WERI-Rb-1 (cell line): ENCODE measurements around the gene USP17L10.
A peak's percentile ranks its signal among the peaks of the same experiment; 100 is the strongest.
"Not testable (repeated sequence)": the region's sequence is repeated elsewhere in the genome, so short reads cannot be mapped to it uniquely, and the experiment has no call there.

Experiments
- DNase-seq: peaks from one replicate; pipeline ENCODE4 v3.0.0-alpha.2; 2020
- H3K27ac ChIP-seq: fragments of 250-450 bp; sonication (Bioruptor Pico); 2 replicates; pipeline ENCODE4 v1.5.1; 2020; ENCODE audit warnings: mild to moderate bottlenecking, moderate library complexity
- H3K27me3 ChIP-seq: fragments of 250-450 bp; sonication (Bioruptor Pico); 2 replicates; pipeline ENCODE4 v1.5.1; 2021; ENCODE audit warnings: mild to moderate bottlenecking, low read depth, moderate library complexity; ENCODE audit not compliant: insufficient read depth, severe bottlenecking
- H3K36me3 ChIP-seq: fragments of 250-450 bp; sonication (Bioruptor Pico); 2 replicates; pipeline ENCODE4 v1.5.1; 2020; ENCODE audit warnings: mild to moderate bottlenecking, moderate library complexity
- H3K4me3 ChIP-seq: 2 replicates; pipeline ENCODE4 v1.5.1; 2011; ENCODE audit warnings: low read depth, mild to moderate bottlenecking, control low read depth, low read length
- H3K9me3 ChIP-seq: fragments of 250-450 bp; sonication (Bioruptor Pico); 2 replicates; pipeline ENCODE4 v1.5.1; 2021; ENCODE audit warnings: mild to moderate bottlenecking, moderate library complexity; ENCODE audit not compliant: severe bottlenecking
- CTCF ChIP-seq: IDR thresholded peaks from 2 replicates; pipeline ENCODE4 v1.5.1; 2011; ENCODE audit warnings: low read depth, mild to moderate bottlenecking, control low read depth, inconsistent platforms, low read length

The USP17L10 gene

GRCh38 chr4:9210357-9210756 lies at the start of gene USP17L10:
USP17L10 (plus strand) TSS chr4:9210657; CDS start chr4:9210657, 0 bp downstream.
- not testable (repeated sequence) for H3K4me3 ChIP-seq, H3K9me3 ChIP-seq, H3K27ac ChIP-seq, DNase-seq, H3K36me3 ChIP-seq, H3K27me3 ChIP-seq

DNA sequence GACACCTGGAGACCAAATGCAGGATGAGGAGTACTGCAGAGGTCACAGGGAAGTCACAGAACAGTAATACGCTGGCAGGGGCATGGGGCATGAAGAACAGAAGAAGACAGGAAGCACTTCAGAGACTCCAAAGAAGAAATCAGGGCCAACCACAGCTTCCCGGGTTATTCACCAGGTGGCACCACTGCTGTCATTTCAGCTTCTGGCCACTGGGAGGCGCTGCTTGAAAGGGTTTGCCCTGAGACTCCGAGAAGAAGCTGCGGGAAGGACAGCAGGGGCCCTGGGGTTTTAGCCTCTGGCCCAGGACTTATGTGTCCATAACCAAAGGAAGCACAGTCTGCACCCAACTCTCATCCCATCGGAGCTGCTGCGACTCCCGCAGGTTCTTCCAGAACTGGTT lies 44.5 kb upstream of the USP17L10 start:
- H3K4me3 ChIP-seq, H3K9me3 ChIP-seq, H3K27ac ChIP-seq, H3K27me3 ChIP-seq, H3K36me3 ChIP-seq: not testable (repeated sequence)
- peak; percentile 83 for TF ChIP-seq CTCF
- DNase-seq: peak; percentile 73

DNA sequence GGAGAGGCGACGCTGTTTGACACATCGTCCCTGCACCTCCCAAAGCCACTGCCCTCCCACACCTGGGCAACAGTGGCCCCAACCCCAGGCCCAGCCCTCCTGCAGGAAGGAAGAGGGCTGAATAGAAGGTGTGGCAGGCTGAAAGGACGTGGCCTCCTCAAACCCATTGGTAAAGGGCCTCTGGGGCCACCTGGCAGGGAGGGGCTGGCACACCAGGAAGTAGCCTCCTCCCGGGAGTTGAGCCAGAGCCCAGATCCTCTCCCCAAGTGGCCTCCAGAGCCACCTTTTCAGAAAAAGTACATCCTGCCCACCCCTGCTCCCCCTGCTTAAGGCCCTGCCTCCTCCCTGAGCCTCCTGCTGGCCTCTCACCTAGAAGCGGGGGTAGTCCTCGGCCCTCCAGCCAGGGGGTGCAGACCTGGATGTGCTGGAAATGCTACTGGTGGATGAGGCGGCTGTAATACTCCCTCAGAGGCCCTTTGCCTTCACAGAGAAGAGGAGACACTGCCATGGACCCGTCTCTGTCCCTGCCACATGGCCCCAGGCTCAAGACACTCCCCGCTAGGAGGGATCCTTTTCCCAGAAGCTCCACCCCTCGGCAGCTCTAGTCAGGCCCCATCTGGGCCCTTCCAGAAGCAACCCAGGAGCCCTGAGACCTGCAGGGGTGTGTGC lies 40.5 kb upstream of the USP17L10 start, which contains the start of gene FAM90A26:
Gene FAM90A26, plus strand, starts transcription at position 619 of the 669 bp plus-strand sequence. CDS start 2,764 bp downstream, outside the sequence.
- H3K9me3 ChIP-seq, H3K36me3 ChIP-seq, DNase-seq, H3K27me3 ChIP-seq, H3K4me3 ChIP-seq, H3K27ac ChIP-seq: not testable (repeated sequence)

DNA sequence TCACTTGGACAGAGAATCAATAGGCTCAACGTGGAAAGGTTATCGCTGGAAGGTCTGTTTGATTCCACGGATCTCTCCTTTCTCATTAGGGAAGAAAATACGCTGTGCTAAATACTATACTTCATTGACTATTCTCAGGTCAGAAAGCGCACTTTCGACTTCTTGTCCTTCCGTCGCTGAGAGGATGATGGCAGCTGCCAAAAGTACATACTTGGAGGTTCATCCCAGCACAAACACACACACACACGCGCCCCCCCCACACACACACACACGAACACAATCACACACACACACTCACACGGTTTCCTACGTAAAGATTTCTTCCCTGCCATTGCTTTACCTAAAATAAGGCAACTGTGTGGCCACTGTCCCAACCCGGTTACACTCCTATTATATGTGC lies 4.2 kb downstream of the USP17L10 start:
- DNase-seq, H3K4me3 ChIP-seq, H3K9me3 ChIP-seq, H3K27me3 ChIP-seq, H3K36me3 ChIP-seq, H3K27ac ChIP-seq: not testable (repeated sequence)

GRCh38 chr4:9215105-9215504 lies 4.6 kb downstream of the USP17L10 start, which contains the start of gene USP17L11:
USP17L11 (plus strand) TSS chr4:9215405; CDS start chr4:9215405, 0 bp downstream.
- not testable (repeated sequence) for H3K36me3 ChIP-seq, H3K27me3 ChIP-seq, DNase-seq, H3K9me3 ChIP-seq, H3K4me3 ChIP-seq, H3K27ac ChIP-seq

DNA sequence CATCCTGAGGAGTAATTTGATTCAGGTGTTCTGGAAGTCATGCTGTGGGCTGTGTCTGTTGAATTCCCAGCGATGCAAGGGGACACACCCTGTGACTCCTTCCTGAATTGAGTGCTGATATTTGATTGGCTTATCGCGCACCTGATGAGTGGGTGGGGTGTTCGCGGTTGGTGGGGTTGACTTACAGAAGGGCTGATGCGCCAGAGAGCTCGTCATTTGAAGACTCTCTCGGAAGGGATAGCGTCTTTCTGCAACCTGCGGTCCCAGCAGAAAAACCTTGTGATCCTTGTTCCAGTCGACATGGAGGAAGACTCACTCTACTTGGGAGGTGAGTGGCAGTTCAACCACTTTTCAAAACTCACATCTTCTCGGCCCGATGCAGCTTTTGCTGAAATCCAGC lies 9.4 kb downstream of the USP17L10 start, which contains the start of gene USP17L12:
Gene USP17L12, plus strand, starts transcription at position 301 of the 400 bp plus-strand sequence. Its CDS starts 0 bp downstream, at position 301.
- H3K27me3 ChIP-seq, DNase-seq, H3K27ac ChIP-seq, H3K4me3 ChIP-seq, H3K9me3 ChIP-seq, H3K36me3 ChIP-seq: not testable (repeated sequence)

GRCh38 chr4:9224596-9224995 lies 14.1 kb downstream of the USP17L10 start, which contains the start of gene USP17L13:
USP17L13 (plus strand) TSS chr4:9224896; CDS start chr4:9224896, 0 bp downstream.
- not testable (repeated sequence) for H3K27ac ChIP-seq, DNase-seq, H3K4me3 ChIP-seq, H3K27me3 ChIP-seq, H3K36me3 ChIP-seq, H3K9me3 ChIP-seq

GRCh38 chr4:9230249-9230648 lies 19.8 kb downstream of the USP17L10 start:
- not testable (repeated sequence) for DNase-seq, H3K27me3 ChIP-seq, H3K9me3 ChIP-seq, H3K27ac ChIP-seq, H3K36me3 ChIP-seq, H3K4me3 ChIP-seq

DNA sequence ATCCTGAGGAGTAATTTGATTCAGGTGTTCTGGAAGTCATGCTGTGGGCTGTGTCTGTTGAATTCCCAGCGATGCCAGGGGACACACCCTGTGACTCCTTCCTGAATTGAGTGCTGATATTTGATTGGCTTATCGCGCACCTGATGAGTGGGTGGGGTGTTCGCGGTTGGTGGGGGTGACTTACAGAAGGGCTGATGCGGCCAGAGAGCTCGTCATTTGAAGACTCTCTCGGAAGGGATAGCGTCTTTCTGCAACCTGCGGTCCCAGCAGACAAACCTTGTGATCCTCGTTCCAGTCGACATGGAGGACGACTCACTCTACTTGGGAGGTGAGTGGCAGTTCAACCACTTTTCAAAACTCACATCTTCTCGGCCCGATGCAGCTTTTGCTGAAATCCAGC lies 23.6 kb downstream of the USP17L10 start, which contains the start of gene USP17L15:
Gene USP17L15, plus strand, starts transcription at position 301 of the 400 bp plus-strand sequence. Its CDS starts 0 bp downstream, at position 301.
- DNase-seq, H3K36me3 ChIP-seq, H3K27me3 ChIP-seq, H3K27ac ChIP-seq, H3K9me3 ChIP-seq, H3K4me3 ChIP-seq: not testable (repeated sequence)

DNA sequence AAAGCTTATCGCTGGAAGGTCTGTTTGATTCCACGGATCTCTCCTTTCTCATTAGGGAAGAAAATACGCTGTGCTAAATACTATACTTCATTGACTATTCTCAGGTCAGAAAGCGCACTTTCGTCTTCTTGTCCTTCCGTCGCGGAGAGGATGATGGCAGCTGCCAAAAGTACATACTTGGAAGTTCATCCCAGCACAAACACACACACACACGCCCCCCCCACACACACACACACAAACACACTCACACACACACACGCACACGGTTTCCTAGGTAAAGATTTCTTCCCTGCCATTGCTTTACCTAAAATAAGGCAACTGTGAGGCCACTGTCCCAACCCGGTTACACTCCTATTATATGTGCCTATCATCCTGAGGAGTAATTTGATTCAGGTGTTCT lies 28.0 kb downstream of the USP17L10 start:
- not testable (repeated sequence) for H3K27ac ChIP-seq, H3K27me3 ChIP-seq, H3K9me3 ChIP-seq, H3K4me3 ChIP-seq, H3K36me3 ChIP-seq
- peak; percentile 13 for DNase-seq

DNA sequence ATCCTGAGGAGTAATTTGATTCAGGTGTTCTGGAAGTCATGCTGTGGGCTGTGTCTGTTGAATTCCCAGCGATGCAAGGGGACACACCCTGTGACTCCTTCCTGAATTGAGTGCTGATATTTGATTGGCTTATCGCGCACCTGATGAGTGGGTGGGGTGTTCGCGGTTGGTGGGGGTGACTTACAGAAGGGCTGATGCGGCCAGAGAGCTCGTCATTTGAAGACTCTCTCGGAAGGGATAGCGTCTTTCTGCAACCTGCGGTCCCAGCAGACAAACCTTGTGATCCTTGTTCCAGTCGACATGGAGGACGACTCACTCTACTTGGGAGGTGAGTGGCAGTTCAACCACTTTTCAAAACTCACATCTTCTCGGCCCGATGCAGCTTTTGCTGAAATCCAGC lies 33.1 kb downstream of the USP17L10 start, which contains the start of gene USP17L17:
Gene USP17L17, plus strand, starts transcription at position 301 of the 400 bp plus-strand sequence. Its CDS starts 0 bp downstream, at position 301.
- not testable (repeated sequence) for H3K4me3 ChIP-seq, H3K27me3 ChIP-seq, H3K36me3 ChIP-seq, H3K27ac ChIP-seq, H3K9me3 ChIP-seq, DNase-seq

DNA sequence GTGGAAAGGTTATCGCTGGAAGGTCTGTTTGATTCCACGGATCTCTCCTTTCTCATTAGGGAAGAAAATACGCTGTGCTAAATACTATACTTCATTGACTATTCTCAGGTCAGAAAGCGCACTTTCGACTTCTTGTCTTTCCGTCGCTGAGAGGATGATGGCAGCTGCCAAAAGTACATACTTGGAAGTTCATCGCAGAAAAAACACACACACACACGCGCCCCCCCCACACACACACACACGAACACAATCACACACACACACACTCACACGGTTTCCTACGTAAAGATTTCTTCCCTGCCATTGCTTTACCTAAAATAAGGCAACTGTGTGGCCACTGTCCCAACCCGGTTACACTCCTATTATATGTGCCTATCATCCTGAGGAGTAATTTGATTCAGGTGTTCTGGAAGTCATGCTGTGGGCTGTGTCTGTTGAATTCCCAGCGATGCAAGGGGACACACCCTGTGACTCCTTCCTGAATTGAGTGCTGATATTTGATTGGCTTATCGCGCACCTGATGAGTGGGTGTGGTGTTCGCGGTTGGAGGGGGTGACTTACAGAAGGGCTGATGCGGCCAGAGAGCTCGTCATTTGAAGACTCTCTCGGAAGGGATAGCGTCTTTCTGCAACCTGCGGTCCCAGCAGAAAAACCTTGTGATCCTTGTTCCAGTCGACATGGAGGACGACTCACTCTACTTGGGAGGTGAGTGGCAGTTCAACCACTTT lies 37.7 kb downstream of the USP17L10 start, which contains the start of gene USP17L18:
Gene USP17L18, plus strand, starts transcription at position 678 of the 728 bp plus-strand sequence. Its CDS starts 0 bp downstream, at position 678.
- DNase-seq, H3K9me3 ChIP-seq, H3K4me3 ChIP-seq, H3K36me3 ChIP-seq, H3K27me3 ChIP-seq, H3K27ac ChIP-seq: not testable (repeated sequence)

GRCh38 chr4:9253078-9253477 lies 42.6 kb downstream of the USP17L10 start, which contains the start of gene USP17L19:
USP17L19 (plus strand) TSS chr4:9253378; CDS start chr4:9253378, 0 bp downstream.
- H3K4me3 ChIP-seq: not testable (repeated sequence)

More at GRCh38 chr4:9253078-9253477, 42.6 kb downstream of the USP17L10 start, which contains the start of gene USP17L19:
- not testable (repeated sequence) for H3K27me3 ChIP-seq, H3K9me3 ChIP-seq, H3K27ac ChIP-seq, DNase-seq, H3K36me3 ChIP-seq
